H1 (cell line): ENCODE measurements around the gene NTS. TPM values are rescaled to one million over a fixed set of nuclear protein-coding genes. Genes with fewer than 3 reads are reported as not detected.

Source experiments
- CTCF ChIA-PET: fragments of 300-600 bp; sonication (Branson Sonifier 250); formaldehyde crosslinking; loops from one replicate; lab custom pipeline; 2021; ENCODE audit not compliant: partially characterized antibody; lab: Charles Lee
- POLR2A ChIA-PET: fragments of 300-600 bp; sonication (Branson Sonifier 250); formaldehyde crosslinking; loops from one replicate; lab custom pipeline; 2021; ENCODE audit warnings: inconsistent platforms; ENCODE audit not compliant: partially characterized antibody; lab: Charles Lee
- DNase-seq, 2 experiments: peaks; one replicate each; pipeline versions ENCODE4 v3.0.0 to v3.0.0-alpha.2; 2010 to 2022; ENCODE audit warnings: low spot score in 2 of 2, low read depth in 1 of 2, mixed read lengths in 1 of 2
- FAIRE-seq: peaks from 2 replicates; lab custom pipeline; 2011; peaks lifted over from hg19 to GRCh38; lab: Jason Lieb, UNC
- H2AFZ ChIP-seq: 2 replicates; pipeline ENCODE4 v1.8.1; 2012; ENCODE audit warnings: low read length, inconsistent platforms
- H2AK5ac ChIP-seq: 2 replicates; pipeline ENCODE4 v1.6.1; 2013; ENCODE audit warnings: low read depth, low read length
- H2BK120ac ChIP-seq: replicated peaks from 2 replicates; pipeline ENCODE3; 2013; ENCODE audit warnings: low read depth, low read length, inconsistent platforms
- H2BK12ac ChIP-seq: 2 replicates; pipeline ENCODE4 v1.6.1; 2013; ENCODE audit warnings: low read depth, low read length
- H2BK15ac ChIP-seq: 2 replicates; pipeline ENCODE4 v1.6.1; 2013; ENCODE audit warnings: low read length
- H2BK20ac ChIP-seq: 2 replicates; pipeline ENCODE4 v1.6.1; 2013; ENCODE audit warnings: low read length
- H2BK5ac ChIP-seq: 2 replicates; pipeline ENCODE4 v1.6.1; 2013; ENCODE audit warnings: low read depth, low read length
- H3K14ac ChIP-seq: 2 replicates; pipeline ENCODE4 v1.6.1; 2013; ENCODE audit warnings: inconsistent platforms; ENCODE audit not compliant: insufficient read length
- H3K18ac ChIP-seq: 2 replicates; pipeline ENCODE4 v1.6.1; 2013; ENCODE audit warnings: low read length; ENCODE audit errors: extremely low read depth
- H3K23ac ChIP-seq: 2 replicates; pipeline ENCODE4 v1.6.1; 2013; ENCODE audit warnings: inconsistent platforms; ENCODE audit not compliant: insufficient read length
- H3K23me2 ChIP-seq: 2 replicates; pipeline ENCODE4 v1.6.1; 2013; ENCODE audit warnings: low read depth, low read length
- H3K27ac ChIP-seq: 2 replicates; pipeline ENCODE4 v1.6.1; 2011; ENCODE audit warnings: low read depth, low read length, inconsistent platforms
- H3K27me3 ChIP-seq, 4 experiments: replicated peaks in 1 of 4; 1 replicate in 1 of 4; 2 replicates in 3 of 4; pipeline versions ENCODE4 v1.6.1 to v1.8.1; 2011 to 2013; ENCODE audit warnings: low read length in 3 of 4, mild to moderate bottlenecking in 3 of 4, inconsistent platforms in 2 of 4, mixed read lengths in 2 of 4, moderate library complexity in 1 of 4; ENCODE audit not compliant: control insufficient read depth in 3 of 4, insufficient read depth in 3 of 4; ENCODE audit errors: extremely low read depth in 1 of 4
- H3K36me3 ChIP-seq, 4 experiments: 2 replicates each; pipeline versions ENCODE4 v1.6.1 to v1.8.1; 2011 to 2013; ENCODE audit warnings: mild to moderate bottlenecking in 4 of 4, low read length in 3 of 4, moderate library complexity in 2 of 4, control low read depth in 1 of 4, inconsistent platforms in 1 of 4; ENCODE audit not compliant: insufficient read depth in 4 of 4, control insufficient read depth in 2 of 4
- H3K4ac ChIP-seq: replicated peaks from 2 replicates; pipeline ENCODE3; 2013; ENCODE audit warnings: low read length, low read depth, mixed read lengths, inconsistent platforms; ENCODE audit not compliant: insufficient read length
- H3K4me1 ChIP-seq, 4 experiments: replicated peaks in 1 of 4; 1 replicate in 1 of 4; 2 replicates in 3 of 4; pipeline versions ENCODE4 v1.6.1 to v1.8.1; 2011 to 2013; ENCODE audit warnings: low read length in 3 of 4, inconsistent platforms in 2 of 4, mixed read lengths in 1 of 4; ENCODE audit not compliant: insufficient read depth in 4 of 4, control insufficient read depth in 3 of 4
- H3K4me2 ChIP-seq, 2 experiments: 2 replicates each; pipeline versions ENCODE4 v1.6.1 to v1.8.1; 2011 to 2013; ENCODE audit warnings: low read depth in 2 of 2, low read length in 2 of 2, control low read depth in 1 of 2, inconsistent platforms in 1 of 2, mild to moderate bottlenecking in 1 of 2; ENCODE audit not compliant: insufficient read depth in 1 of 2
- H3K4me3 ChIP-seq, 4 experiments: fragments of 200-600, 300-600 bp in 1 of 4; sonication (generic), shearing (Covaris generic), sonication (Bioruptor Twin) in 1 of 4; 2 replicates each; pipeline versions ENCODE4 v1.5.1 to v1.8.1; 2011 to 2016; ENCODE audit warnings: low read length in 4 of 4, low read depth in 3 of 4, control low read depth in 2 of 4, inconsistent platforms in 2 of 4, mild to moderate bottlenecking in 2 of 4, mixed read lengths in 1 of 4, moderate library complexity in 1 of 4; ENCODE audit not compliant: insufficient read depth in 2 of 4; ENCODE audit errors: extremely low read depth in 1 of 4
- H3K56ac ChIP-seq: replicated peaks from 2 replicates; pipeline ENCODE3; 2013; ENCODE audit warnings: low read depth, mild to moderate bottlenecking, mixed read lengths, low read length, inconsistent platforms; ENCODE audit not compliant: insufficient read length
- H3K79me1 ChIP-seq: 2 replicates; pipeline ENCODE4 v1.6.1; 2013; ENCODE audit warnings: low read depth, low read length, control low read depth
- H3K79me2 ChIP-seq, 2 experiments: 2 replicates each; pipeline versions ENCODE4 v1.6.1 to v1.8.1; 2012 to 2013; ENCODE audit warnings: low read length in 2 of 2, mild to moderate bottlenecking in 2 of 2, inconsistent platforms in 1 of 2; ENCODE audit not compliant: insufficient read depth in 2 of 2, control insufficient read depth in 1 of 2
- H3K9ac ChIP-seq, 4 experiments: replicated peaks in 1 of 4; 1 replicate in 1 of 4; 2 replicates in 3 of 4; pipeline versions ENCODE4 v1.6.1 to v1.8.1; 2011 to 2013; ENCODE audit warnings: low read depth in 3 of 4, low read length in 3 of 4, control low read depth in 2 of 4, mild to moderate bottlenecking in 2 of 4, moderate library complexity in 2 of 4, inconsistent platforms in 1 of 4; ENCODE audit errors: extremely low read depth in 1 of 4
- H3K9me3 ChIP-seq, 2 experiments: 2 replicates each; pipeline versions ENCODE4 v1.6.1 to v1.8.1; 2012 to 2013; ENCODE audit warnings: mild to moderate bottlenecking in 2 of 2, moderate library complexity in 2 of 2, control low read depth in 1 of 2, inconsistent platforms in 1 of 2, low read depth in 1 of 2, low read length in 1 of 2, mixed read lengths in 1 of 2; ENCODE audit not compliant: insufficient read depth in 2 of 2
- H4K20me1 ChIP-seq, 2 experiments: replicated peaks in 1 of 2; 2 replicates each; pipeline versions ENCODE3 to v1.8.1; 2011 to 2013; ENCODE audit warnings: inconsistent platforms in 2 of 2, low read length in 2 of 2, mild to moderate bottlenecking in 1 of 2; ENCODE audit not compliant: insufficient read depth in 2 of 2, control insufficient read depth in 1 of 2
- H4K5ac ChIP-seq: 2 replicates; pipeline ENCODE4 v1.6.1; 2013; ENCODE audit warnings: low read length, low read depth, mixed read lengths, inconsistent platforms; ENCODE audit not compliant: insufficient read length
- H4K8ac ChIP-seq: 2 replicates; pipeline ENCODE4 v1.8.0; 2013; ENCODE audit warnings: mild to moderate bottlenecking, moderate library complexity, low read length, inconsistent platforms; ENCODE audit not compliant: insufficient read depth; ENCODE audit errors: extremely low read depth
- H4K91ac ChIP-seq: replicated peaks from 2 replicates; pipeline ENCODE3; 2013; ENCODE audit warnings: low read length, mixed read lengths, inconsistent platforms; ENCODE audit not compliant: insufficient read length
- RAD21 ChIP-seq, 2 experiments: IDR thresholded peaks in 1 of 2; conservative IDR thresholded peaks in 1 of 2; 2 replicates each; pipeline ENCODE4 v1.6.1; 2011; ENCODE audit warnings: low read depth in 2 of 2, low read length in 2 of 2, improper control_type of control experiment in 1 of 2, inconsistent platforms in 1 of 2, mild to moderate bottlenecking in 1 of 2, moderate library complexity in 1 of 2
- RBBP5 ChIP-seq: IDR thresholded peaks from 2 replicates; pipeline ENCODE4 v1.7.1; 2012; ENCODE audit warnings: low read depth, mild to moderate bottlenecking, inconsistent platforms, low read length, moderate library complexity, borderline replicate concordance
- WGBS, 2 experiments: shearing (Covaris generic) in 1 of 2; methylation state at CpG; one replicate each; pipeline versions ENCODE4 v1.1.6 to v1.1.7; 2013 to 2015; ENCODE audit warnings: low lambda C conversion rate in 2 of 2, mixed read lengths in 2 of 2, inconsistent platforms in 1 of 2, low coverage in 1 of 2, missing lambda C conversion rate in 1 of 2; ENCODE audit not compliant: insufficient replicate concordance in 2 of 2, insufficient coverage in 1 of 2, insufficient read length in 1 of 2; ENCODE audit errors: extremely low coverage in 1 of 2, missing lambda C conversion rate in 1 of 2; 5-methylcytosine and 5-hydroxymethylcytosine counted together
- polyA plus RNA-seq, 7 experiments: library from polyadenylated mRNA; depleted of rRNA in 3 of 7; stranded (reverse) in 5 of 7; unstranded in 2 of 7; fragments of >200 nt in 5 of 7; fragments of 200-250 nt in 2 of 7; gene quantifications; 1 replicate in 5 of 7; 2 replicates in 1 of 7; 4 replicates in 1 of 7; pipeline versions ENCODE4 v1.2.1 to v1.2.3, GENCODE V29; 2011 to 2013; ENCODE audit warnings: missing spikeins in 2 of 7, mixed read lengths in 2 of 7
- total RNA-seq: library from RNA; stranded (reverse); fragmentation: NEBNext Ultra II Directional; extraction: Animal tissue kit (Norgen Biotek cat#: 25700); gene quantifications from 2 replicates; pipeline ENCODE4 v1.2.1, GENCODE V29; 2021
- TF ChIP-seq, protein P1 (sequence below), 3 experiments: IDR thresholded peaks; 1 replicate in 2 of 3; 2 replicates in 1 of 3; pipeline versions ENCODE4 v1.5.1 to v1.6.1; 2011; ENCODE audit warnings: low read length in 3 of 3, mild to moderate bottlenecking in 3 of 3, inconsistent platforms in 2 of 3, low read depth in 1 of 3, moderate library complexity in 1 of 3; ENCODE audit not compliant: insufficient read depth in 1 of 3; ENCODE audit errors: control extremely low read depth in 1 of 3

NTS gene
- total and polyA plus RNA-seq, 2 of the 8 experiments (the other 6 are each of a cell fraction or from before 2014, with no cell fraction given): 17.0 to 36.6 TPM

DNA sequence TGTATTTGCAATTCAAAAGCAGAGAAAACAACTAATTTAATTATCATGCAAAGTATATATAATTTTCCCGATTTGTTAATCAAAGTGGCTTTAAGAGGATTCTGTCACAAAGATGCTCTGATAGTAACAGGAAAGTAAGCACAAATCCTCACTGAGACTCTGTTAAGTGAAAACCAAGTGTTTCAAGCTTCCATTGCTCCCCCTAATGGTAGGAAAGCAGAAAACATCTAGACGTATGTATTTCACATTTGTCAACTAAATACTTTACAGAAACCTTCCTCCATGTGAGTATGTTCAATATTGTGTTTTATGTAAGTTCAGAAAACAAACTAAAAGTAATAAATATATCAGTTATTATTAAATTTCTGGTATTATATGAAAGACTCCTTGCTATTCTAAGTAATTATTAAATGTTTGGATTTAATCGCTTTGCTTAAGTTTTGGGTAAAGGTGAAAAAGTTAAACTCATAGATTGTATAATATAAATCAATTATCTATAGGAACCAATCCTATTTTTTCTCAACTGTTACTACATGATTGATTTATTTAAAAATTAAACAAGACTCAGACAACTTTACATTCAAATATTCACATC, 1.5 kb upstream of the NTS start:
- Histone ChIP-seq H3K36me3 (no peaks in the 10 kb centered on the region), H4K8ac (no peak overlapping the region), H3K4me2 (no peak overlapping the region), H3K23ac (no peak overlapping the region), H2AK5ac (no peak overlapping the region), H3K27ac (no peak overlapping the region), H3K79me2 (no peaks in the 10 kb centered on the region; a peak in 1 of 4 replicates), H3K9me3 (no peaks in the 10 kb centered on the region), H2BK12ac (no peak overlapping the region), H3K18ac (no peak overlapping the region), H2BK20ac (no peak overlapping the region), H2AFZ (no peak overlapping the region), H3K4ac (no peak overlapping the region), H3K56ac (no peak overlapping the region), H3K4me1 (peaks cover 0 to 6% (median 3%) of the 10 kb centered on the region in 4 experiments; a peak in 4 of 7 replicates), H3K9ac (no peak overlapping the region), H4K20me1 (no peaks in the 10 kb centered on the region), H2BK120ac (no peak overlapping the region), H3K4me3 (no peak overlapping the region), H2BK5ac (no peak overlapping the region), H2BK15ac (no peak overlapping the region), H3K79me1 (no peaks in the 10 kb centered on the region), H3K14ac (no peak overlapping the region), H3K27me3 (no peaks in the 10 kb centered on the region), H3K23me2 (no peaks in the 10 kb centered on the region; the same call in 1 of the 2 replicates), H4K5ac (no peak overlapping the region), H4K91ac (no peak overlapping the region)
- FAIRE-seq: peak; percentile 73
- ChIA-PET CTCF (interaction anchor here (0.6 to 1.8 kb wide), 13 partner anchors 11 to 407 kb away, joined by 3 to 5 read pairs (median 3); no protein-coding TSS in a partner anchor), POLR2A (no interaction called here)
- WGBS, 2 experiments: 35% methylated on average over 3 of the region's 3 CpGs; no CpG with 5 or more reads in 1 of the 2 experiments
- TF ChIP-seq RAD21 (IDR thresholded peaks at IDR 0.05 in 1 of 2, conservative IDR thresholded peaks at IDR 0.05 in 1 of 2; ENCODE audit: low read depth in 2 of 2, low read length in 2 of 2) (peak; percentile 74 to 76), RBBP5 (no peak)
- TF ChIP-seq, protein P1, sequence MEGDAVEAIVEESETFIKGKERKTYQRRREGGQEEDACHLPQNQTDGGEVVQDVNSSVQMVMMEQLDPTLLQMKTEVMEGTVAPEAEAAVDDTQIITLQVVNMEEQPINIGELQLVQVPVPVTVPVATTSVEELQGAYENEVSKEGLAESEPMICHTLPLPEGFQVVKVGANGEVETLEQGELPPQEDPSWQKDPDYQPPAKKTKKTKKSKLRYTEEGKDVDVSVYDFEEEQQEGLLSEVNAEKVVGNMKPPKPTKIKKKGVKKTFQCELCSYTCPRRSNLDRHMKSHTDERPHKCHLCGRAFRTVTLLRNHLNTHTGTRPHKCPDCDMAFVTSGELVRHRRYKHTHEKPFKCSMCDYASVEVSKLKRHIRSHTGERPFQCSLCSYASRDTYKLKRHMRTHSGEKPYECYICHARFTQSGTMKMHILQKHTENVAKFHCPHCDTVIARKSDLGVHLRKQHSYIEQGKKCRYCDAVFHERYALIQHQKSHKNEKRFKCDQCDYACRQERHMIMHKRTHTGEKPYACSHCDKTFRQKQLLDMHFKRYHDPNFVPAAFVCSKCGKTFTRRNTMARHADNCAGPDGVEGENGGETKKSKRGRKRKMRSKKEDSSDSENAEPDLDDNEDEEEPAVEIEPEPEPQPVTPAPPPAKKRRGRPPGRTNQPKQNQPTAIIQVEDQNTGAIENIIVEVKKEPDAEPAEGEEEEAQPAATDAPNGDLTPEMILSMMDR (IDR thresholded peaks at IDR 0.05; ENCODE audit: control extremely low read depth in 1 of 3, insufficient read depth in 1 of 3, low read depth in 1 of 3, low read length in 3 of 3): peak in 2 of 3 experiments; percentile 50 to 69; a peak in 2 of 4 replicates
- no peak for DNase-seq
